ENCODE data around the gene ZNF248. TPM values are rescaled to one million over a fixed set of nuclear protein-coding genes. Genes with fewer than 3 reads are reported as not detected.
"Not testable (repeated sequence)": the region's sequence is repeated elsewhere in the genome, so short reads cannot be mapped to it uniquely, and the experiment has no call there.

Gene ZNF248
- total RNA-seq, 1 donor from 2014 or later, result 9.6 TPM

DNA sequence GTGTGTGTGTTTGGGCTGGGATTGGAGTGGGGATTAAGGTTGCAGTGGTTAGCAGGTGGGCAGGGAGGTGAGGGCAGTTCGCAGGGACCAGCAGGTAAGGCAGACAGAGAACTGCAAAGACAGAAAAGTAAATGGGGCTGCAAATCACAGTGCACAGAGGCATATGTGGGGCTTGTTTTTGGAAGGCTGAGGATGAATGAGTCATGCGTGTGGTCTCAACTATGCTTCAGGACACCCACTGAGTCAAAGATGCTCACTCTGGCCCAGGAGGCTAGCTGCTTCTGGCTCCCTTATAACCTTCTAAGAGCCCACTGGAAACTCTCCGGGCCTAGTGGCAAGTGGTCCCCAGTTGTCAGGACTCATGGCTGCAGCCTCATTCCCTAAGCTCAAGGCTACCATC is 118.2 kb downstream of the ZNF248 start:
- DNase-seq (ENCODE audit: low read depth), result no peak
- H3K4me3 ChIP-seq (ENCODE audit: low read depth, low read length), result no peak overlapping the region
- no peaks in the 10 kb centered on the region for H3K27me3 ChIP-seq (ENCODE audit: control insufficient read depth, insufficient read depth, low read length)
- no peak for TF ChIP-seq CTCF (IDR thresholded peaks at IDR 0.05; ENCODE audit: insufficient read depth, low read length, poor library complexity, severe bottlenecking)
- no peaks in the 10 kb centered on the region for H3K36me3 ChIP-seq (ENCODE audit: control insufficient read depth, insufficient read depth, low read length)

DNA sequence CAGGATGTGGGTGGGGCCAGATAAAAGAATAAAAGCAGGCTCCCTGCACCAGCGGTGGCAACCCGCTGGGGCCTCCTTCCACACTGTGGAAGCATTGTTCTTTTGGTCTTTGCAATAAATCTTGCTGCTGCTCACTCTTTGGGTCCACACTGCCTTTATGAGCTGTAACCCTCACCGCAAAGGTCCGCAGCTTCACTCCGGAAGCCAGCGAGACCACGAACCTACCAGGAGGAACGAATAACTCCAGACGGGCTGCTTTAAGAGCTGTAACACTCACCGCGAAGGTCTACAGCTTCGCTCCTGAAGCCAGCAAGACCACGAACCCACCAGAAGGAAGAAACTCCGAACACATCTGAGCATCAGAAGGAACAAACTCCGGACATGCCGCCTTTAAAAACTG is 119.2 kb downstream of the ZNF248 start:
- DNase-seq (ENCODE audit: low read depth); H3K36me3 ChIP-seq (ENCODE audit: control insufficient read depth, insufficient read depth, low read length); H3K27me3 ChIP-seq (ENCODE audit: control insufficient read depth, insufficient read depth, low read length); H3K4me3 ChIP-seq (ENCODE audit: low read depth, low read length): not testable (repeated sequence)

DNA sequence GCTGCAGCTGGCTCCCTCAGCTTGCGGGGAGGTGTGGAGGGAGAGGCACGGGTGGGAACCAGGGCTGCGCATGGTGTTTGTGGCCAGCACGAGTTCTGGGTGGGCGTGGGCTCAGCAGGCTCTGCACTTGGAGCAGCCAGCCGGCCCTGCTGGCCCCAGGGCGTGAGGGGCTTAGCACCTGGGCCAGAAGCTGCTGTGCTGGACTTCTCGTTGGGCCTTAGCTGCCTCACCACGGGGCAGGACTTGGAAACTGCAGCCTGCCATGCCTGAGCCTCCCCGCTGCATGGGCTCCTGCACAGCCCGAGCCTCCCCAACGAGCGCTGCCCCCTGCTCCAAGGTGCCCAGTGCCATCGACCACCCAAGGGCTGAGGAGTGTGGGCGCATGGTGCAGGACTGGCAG is 120.1 kb downstream of the ZNF248 start:
- no peaks in the 10 kb centered on the region for H3K27me3 ChIP-seq (ENCODE audit: control insufficient read depth, insufficient read depth, low read length)
- no peak overlapping the region for H3K4me3 ChIP-seq (ENCODE audit: low read depth, low read length)
- no peaks in the 10 kb centered on the region for H3K36me3 ChIP-seq (ENCODE audit: control insufficient read depth, insufficient read depth, low read length)
- DNase-seq (ENCODE audit: low read depth), result no peak
- TF ChIP-seq CTCF (IDR thresholded peaks at IDR 0.05; ENCODE audit: insufficient read depth, low read length, poor library complexity, severe bottlenecking), result no peak

- Histone ChIP-seq H3K27me3 (ENCODE audit: control insufficient read depth, insufficient read depth, low read length) (no peaks in the 10 kb centered on the region), H3K36me3 (ENCODE audit: control insufficient read depth, insufficient read depth, low read length) (no peaks in the 10 kb centered on the region), H3K4me3 (ENCODE audit: low read depth, low read length) (no peak overlapping the region)
- no peak for TF ChIP-seq CTCF (IDR thresholded peaks at IDR 0.05; ENCODE audit: insufficient read depth, low read length, poor library complexity, severe bottlenecking)
- DNase-seq (ENCODE audit: low read depth), result no peak
These were observed 121.3 kb downstream of the ZNF248 start for GRCh38 chr10:37736120-37736519.

GRCh38 chr10:37734971-37735370 is 122.4 kb downstream of the ZNF248 start:
- Histone ChIP-seq H3K4me3 (ENCODE audit: low read depth, low read length) (no peak overlapping the region), H3K27me3 (ENCODE audit: control insufficient read depth, insufficient read depth, low read length) (no peaks in the 10 kb centered on the region), H3K36me3 (ENCODE audit: control insufficient read depth, insufficient read depth, low read length) (no peaks in the 10 kb centered on the region)
- no peak for TF ChIP-seq CTCF (IDR thresholded peaks at IDR 0.05; ENCODE audit: insufficient read depth, low read length, poor library complexity, severe bottlenecking)
- no peak for DNase-seq (ENCODE audit: low read depth)

Other genes starting within 250 kb of the ZNF248 start
- 4.9 and 5.2 TPM in 2 replicates for gene ZNF25, start 119.0 kb upstream of the ZNF248 start, total RNA-seq
- gene ZNF33A, start 153.1 kb upstream of the ZNF248 start, total RNA-seq, result 20.8 and 21.4 TPM in 2 replicates
- gene ZNF37A, start 236.7 kb upstream of the ZNF248 start, total RNA-seq, result 10.8 and 12.9 TPM in 2 replicates

Measured in kidney epithelial cell (primary cell).